Liver (tissue), 9 donors: ENCODE results near the gene EFR3B. TPM values are rescaled to one million over a fixed set of nuclear protein-coding genes. Genes with fewer than 3 reads are reported as not detected.

Experiments used
- DNase-seq: peaks from one replicate; pipeline ENCODE4 v3.0.0-alpha.2; 2017; ENCODE audit warnings: low spot score
- H3K27ac ChIP-seq, 2 donors: one replicate each; pipeline ENCODE4 v1.7.0; 2013; ENCODE audit warnings: inconsistent platforms in 2 of 2, low read length in 2 of 2, control low read depth in 1 of 2, low read depth in 1 of 2, mild to moderate bottlenecking in 1 of 2
- H3K27me3 ChIP-seq, 4 donors: one replicate each; pipeline versions ENCODE4 v1.6.1 to v1.7.0; 2013; ENCODE audit warnings: low read length in 3 of 4, inconsistent platforms in 1 of 4, mild to moderate bottlenecking in 1 of 4, moderate library complexity in 1 of 4; ENCODE audit not compliant: control insufficient read depth in 4 of 4, insufficient read depth in 4 of 4
- H3K36me3 ChIP-seq, 4 donors: one replicate each; pipeline versions ENCODE4 v1.6.1 to v1.7.0; 2013; ENCODE audit warnings: low read length in 3 of 4, mild to moderate bottlenecking in 3 of 4, low read depth in 1 of 4, moderate library complexity in 1 of 4; ENCODE audit not compliant: control insufficient read depth in 4 of 4, insufficient read depth in 3 of 4
- H3K4me1 ChIP-seq, 4 donors: one replicate each; pipeline versions ENCODE4 v1.6.1 to v1.7.0; 2013; ENCODE audit warnings: low read length in 3 of 4, mild to moderate bottlenecking in 3 of 4, moderate library complexity in 1 of 4; ENCODE audit not compliant: control insufficient read depth in 4 of 4, insufficient read depth in 4 of 4
- H3K4me3 ChIP-seq, 3 donors: one replicate each; pipeline versions ENCODE4 v1.6.1 to v1.7.0; 2013; ENCODE audit warnings: low read length in 3 of 3, control low read depth in 1 of 3, low read depth in 1 of 3, mild to moderate bottlenecking in 1 of 3
- H3K9ac ChIP-seq, 2 donors: one replicate each; pipeline ENCODE4 v1.7.0; 2013; ENCODE audit warnings: low read length in 2 of 2, mild to moderate bottlenecking in 2 of 2, moderate library complexity in 2 of 2, control low read depth in 1 of 2, low read depth in 1 of 2
- H3K9me3 ChIP-seq, 4 donors: one replicate each; pipeline versions ENCODE4 v1.6.1 to v1.7.0; 2013; ENCODE audit warnings: low read length in 3 of 4; ENCODE audit not compliant: control insufficient read depth in 4 of 4
- ATF3 ChIP-seq: IDR thresholded peaks from 2 replicates; pipeline ENCODE4 v1.6.1; 2016; ENCODE audit warnings: antibody characterized with exemption
- CTCF ChIP-seq: fragments of 150-350 bp; IDR thresholded peaks from 2 replicates; pipeline ENCODE4 v1.5.1; 2017; ENCODE audit warnings: improper control_type of control experiment, low read depth, low read length; ENCODE audit not compliant: missing input control
- EGR1 ChIP-seq, 2 donors: IDR thresholded peaks; 2 replicates each; pipeline ENCODE4 v1.6.1; 2016 to 2018; ENCODE audit warnings: antibody characterized with exemption in 2 of 2, low read depth in 2 of 2
- FOXA1 ChIP-seq: IDR thresholded peaks from 2 replicates; pipeline ENCODE4 v1.6.1; 2016; ENCODE audit warnings: antibody characterized with exemption
- FOXA2 ChIP-seq: IDR thresholded peaks from 2 replicates; pipeline ENCODE4 v1.6.1; 2016; ENCODE audit warnings: antibody characterized with exemption
- GABPA ChIP-seq, 2 donors: IDR thresholded peaks in 1 of 2; conservative IDR thresholded peaks in 1 of 2; 2 replicates each; pipeline ENCODE4 v1.6.1; 2016; ENCODE audit warnings: antibody characterized with exemption in 2 of 2, mild to moderate bottlenecking in 1 of 2, moderate library complexity in 1 of 2
- HNF4A ChIP-seq, 2 donors: conservative IDR thresholded peaks; 2 replicates each; pipeline ENCODE4 v1.6.1; 2016; ENCODE audit warnings: antibody characterized with exemption in 2 of 2, mild to moderate bottlenecking in 2 of 2
- HNF4G ChIP-seq: IDR thresholded peaks from 2 replicates; pipeline ENCODE4 v1.6.1; 2016; ENCODE audit warnings: antibody characterized with exemption
- JUND ChIP-seq, 2 donors: IDR thresholded peaks; 2 replicates each; pipeline ENCODE4 v1.6.1; 2016; ENCODE audit warnings: antibody characterized with exemption in 2 of 2
- MAX ChIP-seq: IDR thresholded peaks from 2 replicates; pipeline ENCODE4 v1.6.1; 2016; ENCODE audit warnings: antibody characterized with exemption
- NR2F2 ChIP-seq: IDR thresholded peaks from 2 replicates; pipeline ENCODE4 v1.6.1; 2016; ENCODE audit warnings: antibody characterized with exemption
- RAD21 ChIP-seq, 2 donors: IDR thresholded peaks; 2 replicates each; pipeline ENCODE4 v1.6.1; 2016; ENCODE audit warnings: antibody characterized with exemption in 2 of 2, mild to moderate bottlenecking in 2 of 2
- REST ChIP-seq: IDR thresholded peaks from 2 replicates; pipeline ENCODE4 v1.6.1; 2016; ENCODE audit warnings: antibody characterized with exemption, mild to moderate bottlenecking
- RXRA ChIP-seq, 2 donors: IDR thresholded peaks; 2 replicates each; pipeline ENCODE4 v1.6.1; 2017 to 2018; ENCODE audit warnings: antibody characterized with exemption in 2 of 2, mild to moderate bottlenecking in 1 of 2
- TAF1 ChIP-seq: conservative IDR thresholded peaks from 2 replicates; pipeline ENCODE4 v1.6.1; 2016; ENCODE audit warnings: antibody characterized with exemption, mild to moderate bottlenecking
- YY1 ChIP-seq: IDR thresholded peaks from 2 replicates; pipeline ENCODE4 v1.6.1; 2016; ENCODE audit warnings: antibody characterized with exemption, mild to moderate bottlenecking
- ZBTB33 ChIP-seq: IDR thresholded peaks from 2 replicates; pipeline ENCODE4 v1.6.1; 2016; ENCODE audit warnings: antibody characterized with exemption
- WGBS: extraction: QIAGEN DNeasy Blood & Tissue Kit; methylation state at CpG from one replicate; pipeline ENCODE4 v1.1.7; 2013; 5-methylcytosine and 5-hydroxymethylcytosine counted together
- polyA plus RNA-seq, 2 donors: library from polyadenylated mRNA; stranded (reverse) in 1 of 2; unstranded in 1 of 2; fragments of 200-250 nt in 1 of 2; fragments of >200 nt in 1 of 2; fragmentation: Nextera tagmentation in 1 of 2; extraction: Ambion mirVana in 1 of 2; gene quantifications; one replicate each; pipeline versions ENCODE4 v1.2.1 to v1.2.3, GENCODE V29; 2013 to 2015
- total RNA-seq, 2 donors: library from RNA; depleted of rRNA; stranded (reverse); fragments of >200 nt; gene quantifications; one replicate each; pipeline ENCODE4 v1.2.3, GENCODE V29; 2014
- donor health status: healthy.
- donor health status: healthy.
- donor health status: healthy.
- donor health status: healthy.
- donor health status: healthy.

Gene EFR3B
- total and polyA plus RNA-seq, 4 donors, result 0.05 to 0.33 (median 0.23) TPM

- no peak for TF ChIP-seq FOXA1
- TF ChIP-seq ZBTB33, result no peak
- no peak for TF ChIP-seq YY1
- TF ChIP-seq JUND (IDR thresholded peaks at IDR 0.05), result no peak
- no peak for TF ChIP-seq EGR1 (IDR thresholded peaks at IDR 0.05; ENCODE audit: low read depth in 2 of 2)
- TF ChIP-seq HNF4A (conservative IDR thresholded peaks at IDR 0.05), result no peak
- no peak for TF ChIP-seq REST
- no peak for TF ChIP-seq TAF1
- no peak for TF ChIP-seq CTCF
- no peak for TF ChIP-seq HNF4G
- TF ChIP-seq GABPA (IDR thresholded peaks at IDR 0.05 in 1 of 2, conservative IDR thresholded peaks at IDR 0.05 in 1 of 2), result no peak
- no peak for TF ChIP-seq NR2F2
- TF ChIP-seq RAD21 (IDR thresholded peaks at IDR 0.05), result no peak
- no peak for TF ChIP-seq FOXA2
- TF ChIP-seq ATF3, result no peak
- no peak for TF ChIP-seq RXRA (IDR thresholded peaks at IDR 0.05)
- no peak for TF ChIP-seq MAX
- no peaks in the 10 kb centered on the region for H3K9me3 ChIP-seq
- WGBS, result 89% methylated on average over 6 of the region's 6 CpGs
- H3K27me3 ChIP-seq, result no peaks in the 10 kb centered on the region
- H3K4me1 ChIP-seq, result no peaks in the 10 kb centered on the region
- H3K9ac ChIP-seq, result no peak overlapping the region
- H3K36me3 ChIP-seq, result no peaks in the 10 kb centered on the region
- no peak overlapping the region for H3K27ac ChIP-seq
- DNase-seq, result no peak
- H3K4me3 ChIP-seq, result no peak overlapping the region
These were observed 16.5 kb upstream of the EFR3B start for GRCh38 chr2:25025229-25026007.
